Spinal cord (tissue), 10 donors: Measurements from ENCODE around the gene ADAMTSL3. TPM values are rescaled to one million over a fixed set of nuclear protein-coding genes. Genes with fewer than 3 reads are reported as not detected.
A peak's percentile ranks its signal among the peaks of the same experiment; 100 is the strongest.

ENCODE experiments used
- DNase-seq, 6 donors: peaks; one replicate each; pipeline versions ENCODE4 v3.0.0 to v3.0.0-alpha.2; 2013 to 2015; ENCODE audit warnings: low spot score in 6 of 6, low read depth in 4 of 6
- H3K27ac ChIP-seq: one replicate; pipeline ENCODE4 v1.5.1; 2013; ENCODE audit warnings: low read depth, low read length, control low read depth
- H3K27me3 ChIP-seq: one replicate; pipeline ENCODE4 v1.6.1; 2013; ENCODE audit warnings: low read length; ENCODE audit not compliant: control insufficient read depth, insufficient read depth
- H3K36me3 ChIP-seq: one replicate; pipeline ENCODE4 v1.6.1; 2013; ENCODE audit warnings: low read length; ENCODE audit not compliant: control insufficient read depth, insufficient read depth
- H3K4me1 ChIP-seq: one replicate; pipeline ENCODE4 v1.6.1; 2013; ENCODE audit warnings: low read length; ENCODE audit not compliant: control insufficient read depth, insufficient read depth
- H3K4me3 ChIP-seq: one replicate; pipeline ENCODE4 v1.5.1; 2013; ENCODE audit warnings: low read depth, low read length, control low read depth
- H3K9me3 ChIP-seq: one replicate; pipeline ENCODE4 v1.6.1; 2013; ENCODE audit warnings: low read length; ENCODE audit not compliant: control insufficient read depth, insufficient read depth
- WGBS: methylation state at CpG from one replicate; pipeline ENCODE4 v1.1.5; 2013; ENCODE audit warnings: missing lambda C conversion rate; ENCODE audit not compliant: insufficient coverage; 5-methylcytosine and 5-hydroxymethylcytosine counted together
- polyA plus RNA-seq, 2 donors: library from polyadenylated mRNA; unstranded; fragments of 120-200 nt; gene quantifications; one replicate each; pipeline ENCODE4 v1.2.1, GENCODE V29; 2013; ENCODE audit not compliant: insufficient read length in 2 of 2
- total RNA-seq, 2 donors: library from RNA; depleted of rRNA in 1 of 2; stranded (reverse); fragments of 120-200 nt in 1 of 2; fragments of >200 nt in 1 of 2; gene quantifications; one replicate each; pipeline versions ENCODE4 v1.2.3 to v1.2.4, GENCODE V29; 2013 to 2014
- donor health status: healthy.

Gene ADAMTSL3
- total and polyA plus RNA-seq, 4 donors = 3.6 to 25.2 (median 12.0) TPM

DNA sequence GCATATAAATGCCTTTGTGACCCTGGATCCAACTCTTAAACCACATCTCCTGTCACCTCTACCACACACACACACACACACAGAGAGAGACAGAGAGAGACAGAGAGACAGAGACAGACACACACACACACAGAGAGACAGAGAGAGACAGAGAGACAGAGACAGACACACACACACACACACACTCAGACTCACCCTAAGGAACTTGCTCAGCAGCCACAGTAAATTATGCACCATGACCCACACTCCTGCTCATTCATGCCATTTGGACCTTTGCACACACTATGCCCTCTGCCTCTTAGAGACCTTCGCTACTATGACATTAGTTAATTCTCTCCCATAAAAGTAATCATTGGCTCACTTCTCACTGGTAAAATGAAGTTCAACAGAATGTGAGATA is 275.7 kb downstream of the ADAMTSL3 start:
- WGBS = no CpG with 5 or more reads among the region's 1 CpG
- H3K9me3 ChIP-seq = peaks cover 2% of the 10 kb centered on the region
- H3K27me3 ChIP-seq = no peaks in the 10 kb centered on the region
- no peak for DNase-seq
- no peaks in the 10 kb centered on the region for H3K4me1 ChIP-seq
- no peak overlapping the region for H3K27ac ChIP-seq
- H3K36me3 ChIP-seq = no peaks in the 10 kb centered on the region
- H3K4me3 ChIP-seq = no peak overlapping the region

DNA sequence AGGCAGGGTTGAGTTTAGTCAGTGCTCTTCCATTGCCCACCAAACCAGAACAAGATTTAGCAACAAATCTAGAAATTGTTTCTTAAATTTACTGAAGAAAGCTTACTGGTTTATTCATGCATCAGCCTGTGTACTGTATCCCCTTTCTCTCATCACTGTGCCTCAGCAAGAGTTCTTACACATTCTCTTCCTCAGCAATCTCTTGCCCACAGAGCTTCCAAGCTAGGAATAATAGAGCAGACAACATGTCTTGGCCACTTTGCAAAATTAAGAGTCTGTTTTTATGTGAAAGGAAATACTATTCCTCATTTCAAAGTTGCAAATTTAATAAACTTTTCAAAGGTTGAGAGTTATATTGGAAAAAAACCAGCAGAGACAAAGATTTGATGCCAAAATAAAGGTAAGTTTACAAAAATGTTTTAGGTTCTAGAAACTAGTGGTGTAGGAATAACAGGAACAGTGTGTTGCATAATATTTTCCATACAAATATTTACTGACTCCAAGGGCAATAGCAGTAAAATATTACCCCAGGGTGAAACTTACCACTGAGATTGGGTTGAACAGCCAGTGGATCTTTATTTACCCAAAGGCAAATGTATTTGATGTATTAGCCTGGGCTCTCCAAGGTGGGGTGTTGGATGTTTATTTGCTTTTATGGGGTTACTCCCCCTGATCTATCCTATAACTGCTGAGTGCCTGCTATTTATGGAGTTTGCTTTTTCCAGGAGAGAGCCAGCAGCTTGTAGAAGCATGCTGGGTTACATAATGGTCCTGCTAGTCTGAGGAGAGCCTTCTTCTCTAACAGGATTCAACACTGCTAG is 276.7 kb downstream of the ADAMTSL3 start:
- Histone ChIP-seq H3K9me3 (peaks cover 2% of the 10 kb centered on the region), H3K4me3 (no peak overlapping the region), H3K4me1 (no peaks in the 10 kb centered on the region), H3K27me3 (no peaks in the 10 kb centered on the region), H3K36me3 (no peaks in the 10 kb centered on the region), H3K27ac (no peak overlapping the region)
- peak in 1 of 6 donors; percentile 57 for DNase-seq

DNA sequence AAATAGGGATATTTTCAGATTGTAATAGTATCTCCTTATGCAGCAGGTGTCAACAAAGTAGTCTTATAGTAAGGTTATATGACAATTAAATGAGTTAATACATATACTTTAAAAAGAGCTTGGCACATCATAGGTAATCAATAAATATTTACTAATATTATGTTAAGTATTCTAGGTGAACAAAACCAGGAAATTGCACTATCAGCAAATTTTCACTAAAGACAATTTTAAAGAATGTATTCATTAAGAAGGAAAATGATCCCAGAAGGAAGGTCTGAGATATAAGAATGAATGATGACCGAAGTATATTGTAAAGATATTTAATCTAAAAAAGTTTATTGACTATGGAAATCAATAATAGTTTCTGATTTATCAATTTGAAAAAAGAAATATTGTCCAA is 281.9 kb downstream of the ADAMTSL3 start:
- Histone ChIP-seq H3K36me3 (no peaks in the 10 kb centered on the region), H3K9me3 (peaks cover 2% of the 10 kb centered on the region), H3K4me1 (no peaks in the 10 kb centered on the region), H3K27ac (no peak overlapping the region), H3K27me3 (no peaks in the 10 kb centered on the region), H3K4me3 (no peak overlapping the region)
- WGBS = no CpG with 5 or more reads among the region's 1 CpG
- no peak for DNase-seq

DNA sequence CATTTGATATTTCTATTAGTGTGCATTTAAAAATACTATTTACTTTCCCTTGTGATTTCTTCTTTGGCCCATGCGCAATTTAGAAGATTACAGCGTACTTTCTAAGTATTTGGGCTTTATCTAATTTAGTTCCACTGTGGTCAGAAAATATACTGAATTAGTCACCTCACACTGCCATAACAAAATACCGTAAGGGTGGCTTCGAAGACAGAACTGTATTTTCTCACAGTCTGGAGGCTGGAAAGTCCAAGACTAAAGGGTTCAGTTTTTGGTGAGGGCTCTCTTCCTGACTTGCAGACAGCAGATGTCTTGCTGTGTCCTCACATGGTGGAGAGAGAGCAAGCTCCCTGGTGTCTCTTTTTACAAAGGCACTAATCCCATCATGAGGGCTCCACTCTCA is 286.2 kb downstream of the ADAMTSL3 start:
- H3K4me1 ChIP-seq = no peaks in the 10 kb centered on the region
- H3K27ac ChIP-seq = no peak overlapping the region
- DNase-seq = no peak
- no CpG with 5 or more reads among the region's 4 CpGs for WGBS
- no peaks in the 10 kb centered on the region for H3K9me3 ChIP-seq
- no peak overlapping the region for H3K4me3 ChIP-seq
- no peaks in the 10 kb centered on the region for H3K27me3 ChIP-seq
- no peaks in the 10 kb centered on the region for H3K36me3 ChIP-seq

DNA sequence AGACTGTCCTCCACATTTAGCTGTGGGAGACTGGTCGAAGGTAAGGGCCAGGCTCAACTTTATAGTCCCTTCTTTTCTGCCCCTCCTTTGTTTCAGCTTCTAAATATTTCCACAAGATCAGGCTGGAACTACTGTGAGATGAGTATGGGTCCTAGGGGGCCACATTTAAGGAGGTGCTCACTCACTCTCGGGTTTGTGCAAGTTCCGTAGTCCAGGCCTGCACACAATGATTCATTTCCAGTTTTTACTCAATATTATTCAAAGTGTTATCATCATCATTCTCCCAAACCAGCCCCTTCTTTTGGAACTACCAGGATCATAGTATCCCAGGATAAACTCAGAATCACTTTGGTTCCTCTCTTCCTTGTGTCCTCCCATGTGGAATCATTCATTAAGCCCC is 289.1 kb downstream of the ADAMTSL3 start:
- Histone ChIP-seq H3K4me1 (no peaks in the 10 kb centered on the region), H3K9me3 (no peaks in the 10 kb centered on the region), H3K27me3 (no peaks in the 10 kb centered on the region), H3K36me3 (no peaks in the 10 kb centered on the region), H3K4me3 (no peak overlapping the region), H3K27ac (no peak overlapping the region)
- 95% methylated on average over 3 of the region's 3 CpGs for WGBS
- no peak for DNase-seq

DNA sequence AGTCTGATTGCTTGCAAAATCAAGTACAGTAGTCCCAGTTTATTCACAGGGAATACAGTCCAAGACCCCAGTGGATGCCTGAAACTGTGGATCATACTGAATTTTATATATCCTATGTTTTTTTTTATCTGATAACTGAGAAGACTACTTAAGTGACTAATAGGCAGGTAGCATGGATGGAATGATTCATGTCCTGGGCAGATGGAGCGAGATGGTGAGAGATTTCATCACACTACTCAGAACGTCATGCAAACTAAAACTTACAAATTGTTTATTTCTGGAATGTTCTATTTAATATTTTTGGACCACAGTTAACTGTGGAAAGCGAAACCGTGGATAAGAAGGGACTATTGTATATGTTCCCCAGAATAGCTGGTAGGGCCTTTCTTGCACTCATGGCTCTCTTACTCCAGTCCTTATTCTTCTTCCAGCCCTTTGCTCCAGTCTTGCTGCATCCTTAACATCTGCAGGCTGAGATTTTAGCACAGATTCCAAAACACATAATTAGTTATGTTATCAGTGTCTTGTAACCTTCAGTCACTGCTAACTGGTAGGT is 290.0 kb downstream of the ADAMTSL3 start:
- WGBS = no CpG with 5 or more reads among the region's 4 CpGs
- H3K27ac ChIP-seq = no peak overlapping the region

DNA sequence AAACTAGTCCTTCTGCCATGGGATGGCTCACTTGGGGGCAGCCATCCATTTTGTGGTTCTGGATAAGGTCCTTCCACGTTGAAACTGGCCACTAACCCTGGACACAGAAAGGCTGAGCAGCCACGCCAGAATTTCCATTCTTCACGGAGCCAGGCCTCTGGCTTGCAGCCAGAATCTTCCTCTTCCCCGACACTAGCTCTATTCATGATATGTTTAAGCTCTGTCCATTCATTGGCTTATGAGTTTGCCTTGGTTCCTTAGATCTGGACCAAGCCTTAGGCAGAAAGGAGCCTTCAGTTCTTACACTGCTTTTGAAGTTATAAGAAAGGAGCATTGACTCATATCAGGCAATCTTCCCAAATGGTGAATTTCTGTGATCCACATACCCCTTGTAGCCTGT is 293.2 kb downstream of the ADAMTSL3 start:
- H3K27me3 ChIP-seq = no peaks in the 10 kb centered on the region
- no peak overlapping the region for H3K4me3 ChIP-seq
- 47% methylated on average over 3 of the region's 4 CpGs for WGBS
- peak in 2 of 6 donors; percentile 3 to 45 for DNase-seq
- H3K36me3 ChIP-seq = no peaks in the 10 kb centered on the region
- H3K4me1 ChIP-seq = no peaks in the 10 kb centered on the region
- no peak overlapping the region for H3K27ac ChIP-seq
- H3K9me3 ChIP-seq = peaks cover 2% of the 10 kb centered on the region

More for the DNA sequence above, 290.0 kb downstream of the ADAMTSL3 start:
- H3K36me3 ChIP-seq = no peaks in the 10 kb centered on the region
- DNase-seq = no peak
- no peaks in the 10 kb centered on the region for H3K4me1 ChIP-seq
- no peaks in the 10 kb centered on the region for H3K27me3 ChIP-seq
- no peak overlapping the region for H3K4me3 ChIP-seq
- H3K9me3 ChIP-seq = peaks cover 2% of the 10 kb centered on the region

DNA sequence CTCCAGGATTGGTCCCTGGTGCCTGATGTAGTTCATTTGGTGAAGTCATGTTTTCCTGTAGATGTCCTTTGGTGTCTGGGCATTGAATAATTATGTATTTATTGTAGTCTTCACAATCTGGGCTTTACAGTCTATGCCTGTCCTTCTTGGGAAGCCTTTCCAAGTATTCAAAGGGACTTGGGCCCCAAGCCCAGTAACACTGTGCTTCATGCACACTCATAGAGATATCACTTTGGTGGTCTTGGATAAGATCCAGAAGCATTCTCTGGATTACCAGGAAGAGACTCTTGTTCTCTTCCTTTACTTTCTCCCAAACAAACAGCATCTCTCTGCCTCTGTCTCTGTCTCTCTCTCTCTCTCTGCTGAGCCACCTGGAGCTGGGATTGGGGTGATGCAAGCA is 300.6 kb downstream of the ADAMTSL3 start:
- H3K36me3 ChIP-seq = no peaks in the 10 kb centered on the region
- H3K4me3 ChIP-seq = no peak overlapping the region
- no peak overlapping the region for H3K27ac ChIP-seq
- DNase-seq = no peak
- no peaks in the 10 kb centered on the region for H3K4me1 ChIP-seq
- H3K9me3 ChIP-seq = no peaks in the 10 kb centered on the region
- no peaks in the 10 kb centered on the region for H3K27me3 ChIP-seq

DNA sequence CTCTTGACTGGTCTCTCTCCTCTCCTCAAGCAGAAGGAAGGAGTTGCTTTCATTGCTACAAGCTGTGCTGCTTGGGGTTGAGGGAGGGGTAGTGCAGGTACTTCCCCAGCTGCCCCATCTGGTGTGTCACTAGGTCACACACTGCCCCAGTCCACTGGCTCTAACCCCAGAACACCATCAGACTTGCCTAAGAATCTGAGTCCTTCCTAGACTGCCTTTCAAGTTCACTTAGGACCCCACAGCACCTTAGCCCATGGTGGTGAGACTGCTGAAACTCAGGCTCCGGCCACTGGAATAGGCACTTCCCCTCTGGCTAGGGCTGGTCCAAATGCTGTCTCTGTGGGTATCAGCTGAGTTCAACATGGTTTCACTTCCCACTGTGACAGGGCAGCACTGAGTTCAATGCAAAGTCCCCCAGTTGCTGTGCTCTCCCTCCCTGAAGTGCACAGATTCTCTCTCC is 301.9 kb downstream of the ADAMTSL3 start:
- no peaks in the 10 kb centered on the region for H3K36me3 ChIP-seq
- DNase-seq = no peak
- no peaks in the 10 kb centered on the region for H3K4me1 ChIP-seq
- no peak overlapping the region for H3K27ac ChIP-seq
- no peaks in the 10 kb centered on the region for H3K9me3 ChIP-seq
- H3K4me3 ChIP-seq = no peak overlapping the region
- no peaks in the 10 kb centered on the region for H3K27me3 ChIP-seq
- WGBS = 92% methylated on average over 1 of the region's 1 CpG

DNA sequence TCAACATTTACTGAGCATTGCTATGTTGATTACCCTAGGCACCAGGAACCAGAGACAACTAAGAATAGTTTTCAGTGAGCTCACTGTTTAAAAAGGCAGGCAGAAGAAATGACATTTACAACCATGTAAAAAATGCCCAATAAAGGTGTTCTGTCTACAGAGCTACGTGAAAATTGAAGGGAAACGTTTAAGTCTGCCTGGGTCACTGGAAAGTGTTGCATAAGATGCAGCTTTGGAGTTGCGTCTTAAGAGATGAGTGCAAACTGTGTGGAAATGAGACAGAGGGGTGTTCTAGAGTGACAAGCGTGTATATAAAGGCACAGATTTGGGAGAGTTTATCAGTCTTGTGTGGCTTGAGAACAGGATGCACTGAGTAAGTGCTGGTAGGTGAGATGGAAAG is 303.0 kb downstream of the ADAMTSL3 start:
- Histone ChIP-seq H3K4me3 (no peak overlapping the region), H3K27ac (no peak overlapping the region), H3K27me3 (no peaks in the 10 kb centered on the region), H3K36me3 (no peaks in the 10 kb centered on the region), H3K4me1 (no peaks in the 10 kb centered on the region), H3K9me3 (no peaks in the 10 kb centered on the region)
- DNase-seq = no peak
- WGBS = 74% methylated on average over 4 of the region's 4 CpGs
